Renal pelvis (tissue), 4 donors: ENCODE measurements around the gene C16orf96. TPM values are rescaled to one million over a fixed set of nuclear protein-coding genes. Genes with fewer than 3 reads are reported as not detected.

ENCODE experiments used
- DNase-seq: peaks from one replicate; pipeline ENCODE4 v3.0.0-alpha.2; 2013
- polyA plus RNA-seq, 3 donors: library from polyadenylated mRNA; unstranded; fragments of 120-200 nt; gene quantifications; one replicate each; pipeline ENCODE4 v1.2.1, GENCODE V29; 2013; ENCODE audit not compliant: insufficient read length in 3 of 3

Gene C16orf96
- polyA plus RNA-seq, 3 donors = 0.28 to 0.40 (median 0.38) TPM

DNA sequence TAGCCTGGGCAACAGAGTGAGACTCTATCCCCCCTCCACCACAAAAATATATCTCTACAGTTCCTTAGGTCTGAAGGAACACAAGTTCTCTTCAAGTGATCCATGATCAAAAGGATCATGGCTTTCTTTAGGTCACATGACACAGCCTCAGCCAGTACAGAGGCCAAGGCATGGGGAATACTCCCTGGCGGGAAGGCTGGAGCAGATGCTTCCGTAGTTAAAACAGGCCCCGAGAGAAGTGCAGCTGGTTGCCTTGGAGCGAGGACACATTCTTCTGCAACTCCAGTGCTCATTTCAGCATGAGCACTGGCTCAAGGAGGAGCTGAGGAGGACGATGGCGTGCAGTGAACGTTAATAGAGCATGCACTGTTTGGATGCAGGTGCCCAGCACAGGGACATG is 31.1 kb upstream of the C16orf96 start:
- DNase-seq = no peak

DNA sequence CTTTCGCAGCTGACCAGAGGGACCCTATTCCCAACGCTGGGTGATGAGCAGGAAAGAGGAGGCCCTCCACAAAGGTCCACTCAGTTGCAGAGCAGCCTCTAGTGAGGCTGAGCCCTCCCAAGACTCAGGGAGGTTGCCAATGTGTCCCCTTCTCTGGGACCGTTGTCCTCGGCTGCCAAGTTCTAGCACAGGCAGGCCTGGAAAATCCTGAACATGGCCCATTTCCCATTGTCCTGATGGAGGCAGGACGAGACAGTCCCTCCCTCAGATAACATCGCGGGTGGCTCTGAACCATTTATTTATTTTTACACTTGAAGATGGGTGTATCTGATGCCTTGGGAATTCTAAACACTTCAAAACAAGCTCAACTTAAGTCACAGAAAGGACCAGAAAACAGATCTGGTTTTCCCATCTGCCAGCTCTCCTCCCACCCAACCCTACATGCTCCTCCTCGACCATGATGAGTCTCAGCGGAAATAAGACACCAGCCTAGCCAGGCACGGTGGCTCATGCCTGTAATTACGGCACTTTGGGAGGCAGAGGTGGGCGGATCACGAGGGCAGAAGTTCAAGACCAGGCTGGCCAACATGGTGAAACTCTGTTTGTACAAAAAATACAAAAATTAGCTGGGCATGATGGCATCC is 30.4 kb upstream of the C16orf96 start:
- no peak for DNase-seq

DNA sequence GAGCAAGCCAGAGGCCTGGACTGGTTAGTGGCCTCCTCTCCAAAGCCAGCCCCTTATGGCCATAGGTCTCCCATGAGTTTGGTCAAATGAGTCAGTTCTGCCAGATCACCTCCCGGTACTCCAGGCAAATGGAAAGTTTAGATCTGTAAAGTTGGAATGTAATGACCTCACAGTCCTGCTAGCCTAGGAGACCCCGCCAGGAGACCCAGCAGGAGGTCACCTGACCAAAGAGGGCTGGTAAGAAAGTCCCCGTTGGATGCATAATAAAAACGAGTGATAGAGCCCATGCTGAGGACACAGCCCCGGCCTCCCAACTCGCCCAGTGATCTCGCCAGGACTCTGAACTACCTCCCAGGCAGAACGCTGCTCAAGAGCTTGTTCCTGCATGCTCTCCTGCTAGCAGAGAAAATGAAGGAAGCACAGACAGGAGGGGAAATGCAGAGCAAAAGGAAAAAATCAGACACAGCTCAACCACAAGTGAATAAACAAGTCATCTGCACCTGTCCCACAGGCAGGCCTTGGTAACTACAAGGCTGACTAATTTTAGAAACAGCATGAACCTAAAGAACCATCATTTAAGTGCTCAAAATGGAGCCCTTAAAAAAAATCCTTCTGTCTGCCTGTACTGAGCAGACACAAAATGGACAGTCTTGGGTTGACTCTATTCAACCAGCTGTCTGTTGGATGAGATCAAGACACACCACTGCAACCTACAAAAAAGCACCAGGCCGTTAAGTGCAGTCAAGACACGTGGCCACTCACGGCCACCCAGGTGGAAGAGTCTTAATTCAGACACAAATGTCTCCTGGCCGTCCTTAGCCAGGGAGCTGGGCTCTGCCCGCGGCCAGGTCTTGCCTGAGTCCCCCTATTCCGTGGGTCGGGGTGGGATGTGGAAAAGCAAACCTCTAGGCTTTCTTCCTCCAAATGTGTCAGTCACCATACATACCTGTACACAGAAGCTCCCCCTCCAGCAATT is 26.8 kb upstream of the C16orf96 start:
- DNase-seq = no peak

DNA sequence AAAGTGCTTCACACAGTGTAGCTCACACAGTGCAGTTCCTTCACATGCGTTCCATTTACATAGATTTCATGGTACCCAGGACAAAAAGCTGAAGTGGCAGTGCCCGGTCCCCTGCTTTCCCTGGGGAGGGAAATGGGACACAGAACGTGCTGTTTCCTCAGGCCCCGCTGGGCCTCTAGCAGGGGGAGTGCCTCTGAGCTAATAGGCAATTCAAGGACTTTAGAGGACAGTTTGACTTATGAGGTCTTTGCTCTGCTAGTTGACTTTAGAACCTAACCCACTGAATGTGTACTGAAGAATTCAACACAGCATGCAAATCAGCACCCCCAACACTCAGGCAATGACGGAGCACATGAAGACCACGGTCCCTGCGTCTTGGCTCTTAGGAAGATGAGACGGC is 24.3 kb upstream of the C16orf96 start:
- DNase-seq = no peak

- DNase-seq = no peak
These were observed 23.9 kb upstream of the C16orf96 start for GRCh38 chr16:4532238-4532637.

DNA sequence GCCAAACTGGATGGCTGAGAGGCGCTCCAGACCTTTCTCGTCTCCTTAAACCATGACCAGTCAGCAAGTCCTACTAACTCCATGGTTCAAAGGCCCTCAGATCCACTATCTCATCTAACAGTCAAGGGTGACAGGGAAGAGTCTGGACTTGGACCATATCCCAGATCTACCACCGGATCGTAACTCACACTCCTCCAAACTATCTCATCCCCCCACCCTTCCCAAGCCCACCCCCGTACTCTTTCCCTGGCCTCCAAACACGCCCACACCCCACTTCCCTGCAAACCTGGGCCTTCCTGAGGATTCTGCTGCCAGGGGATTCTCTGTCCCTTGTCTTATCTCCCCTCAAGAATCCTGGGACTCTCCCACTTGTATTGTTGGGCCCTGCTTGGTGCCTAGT is 22.6 kb upstream of the C16orf96 start:
- no peak for DNase-seq

GRCh38 chr16:4534151-4534790 is 21.9 kb upstream of the C16orf96 start:
- DNase-seq = no peak

- no peak for DNase-seq
These were observed 20.5 kb upstream of the C16orf96 start for GRCh38 chr16:4535627-4536108.

GRCh38 chr16:4536391-4537106 is 19.6 kb upstream of the C16orf96 start:
- no peak for DNase-seq

GRCh38 chr16:4537376-4538343 is 18.5 kb upstream of the C16orf96 start:
- DNase-seq = no peak

GRCh38 chr16:4538350-4539235 is 17.5 kb upstream of the C16orf96 start, which contains the start of gene CDIP1:
Gene CDIP1, minus strand, starts transcription at chr16:4538773. Its CDS starts 24,643 bp downstream, at chr16:4514130.
- DNase-seq = peak; percentile 94

GRCh38 chr16:4539716-4540284 is 16.3 kb upstream of the C16orf96 start:
- no peak for DNase-seq

DNA sequence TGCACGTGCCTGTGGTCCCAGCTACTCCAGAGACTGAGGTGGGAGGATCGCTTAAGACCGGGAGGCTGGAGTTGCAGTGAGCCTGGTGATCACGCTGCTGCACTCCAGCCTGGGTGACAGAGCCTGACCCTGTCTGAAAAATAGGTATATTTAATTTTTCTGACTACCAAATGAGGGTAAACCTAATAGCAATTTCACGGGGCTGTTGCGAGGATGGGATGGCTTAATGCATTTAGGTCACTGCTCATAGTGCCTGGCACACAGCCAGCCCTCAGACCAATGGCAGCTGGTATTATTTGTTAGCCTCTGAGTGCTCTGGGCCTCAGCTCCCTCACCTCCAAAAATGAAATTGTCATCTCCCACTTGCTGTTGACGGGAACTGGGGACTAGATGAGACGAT is 11.7 kb upstream of the C16orf96 start:
- no peak for DNase-seq

- no peak for DNase-seq
These were observed 8.0 kb upstream of the C16orf96 start for GRCh38 chr16:4548124-4548523.

GRCh38 chr16:4550591-4550990 is 5.5 kb upstream of the C16orf96 start:
- DNase-seq = no peak

- no peak for DNase-seq
These were observed 3.6 kb upstream of the C16orf96 start for GRCh38 chr16:4552541-4552940.

- DNase-seq = no peak
These were observed 440 bp downstream of the C16orf96 start for GRCh38 chr16:4556580-4556979.

- DNase-seq = no peak
These were observed 1.8 kb downstream of the C16orf96 start for GRCh38 chr16:4557973-4558372.

DNA sequence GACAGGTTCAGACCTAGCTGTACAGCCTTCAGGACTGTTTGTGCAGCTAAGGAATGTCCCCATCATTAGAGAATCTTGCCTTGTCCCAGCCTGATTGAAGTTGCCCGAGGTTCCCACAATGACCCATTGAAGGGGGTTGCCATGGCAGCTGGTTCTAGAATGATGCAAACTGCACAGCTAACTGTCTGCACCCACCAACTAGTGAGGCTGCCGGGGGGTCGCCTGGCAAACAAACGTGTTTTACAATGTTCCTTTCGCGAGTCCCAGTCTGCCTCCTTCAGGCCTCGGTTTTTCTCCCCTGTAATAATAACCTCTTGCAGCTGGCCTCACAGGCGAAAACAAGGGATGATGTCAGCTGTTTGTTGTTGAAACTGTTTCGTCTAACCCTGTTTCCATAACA is 5.5 kb downstream of the C16orf96 start:
- DNase-seq = no peak
